WERI-Rb-1 (cell line): ENCODE data around the gene MAPK12.

Experiments
- DNase-seq: peaks from one replicate; pipeline ENCODE4 v3.0.0-alpha.2; 2020
- H3K27ac ChIP-seq: fragments of 250-450 bp; sonication (Bioruptor Pico); 2 replicates; pipeline ENCODE4 v1.5.1; 2020; ENCODE audit warnings: mild to moderate bottlenecking, moderate library complexity
- H3K27me3 ChIP-seq: fragments of 250-450 bp; sonication (Bioruptor Pico); 2 replicates; pipeline ENCODE4 v1.5.1; 2021; ENCODE audit warnings: mild to moderate bottlenecking, low read depth, moderate library complexity; ENCODE audit not compliant: insufficient read depth, severe bottlenecking
- H3K36me3 ChIP-seq: fragments of 250-450 bp; sonication (Bioruptor Pico); 2 replicates; pipeline ENCODE4 v1.5.1; 2020; ENCODE audit warnings: mild to moderate bottlenecking, moderate library complexity
- H3K4me3 ChIP-seq: 2 replicates; pipeline ENCODE4 v1.5.1; 2011; ENCODE audit warnings: low read depth, mild to moderate bottlenecking, control low read depth, low read length
- H3K9me3 ChIP-seq: fragments of 250-450 bp; sonication (Bioruptor Pico); 2 replicates; pipeline ENCODE4 v1.5.1; 2021; ENCODE audit warnings: mild to moderate bottlenecking, moderate library complexity; ENCODE audit not compliant: severe bottlenecking
- TF ChIP-seq, protein P1 (sequence below): IDR thresholded peaks from 2 replicates; pipeline ENCODE4 v1.5.1; 2011; ENCODE audit warnings: low read depth, mild to moderate bottlenecking, control low read depth, inconsistent platforms, low read length

The MAPK12 gene

GRCh38 chr22:50297510-50298265, 36.2 kb upstream of the MAPK12 start:
- no peak overlapping the region; the same call in 1 of the 2 replicates for H3K27ac ChIP-seq
- H3K9me3 ChIP-seq = no peaks in the 10 kb centered on the region
- TF ChIP-seq, protein P1, sequence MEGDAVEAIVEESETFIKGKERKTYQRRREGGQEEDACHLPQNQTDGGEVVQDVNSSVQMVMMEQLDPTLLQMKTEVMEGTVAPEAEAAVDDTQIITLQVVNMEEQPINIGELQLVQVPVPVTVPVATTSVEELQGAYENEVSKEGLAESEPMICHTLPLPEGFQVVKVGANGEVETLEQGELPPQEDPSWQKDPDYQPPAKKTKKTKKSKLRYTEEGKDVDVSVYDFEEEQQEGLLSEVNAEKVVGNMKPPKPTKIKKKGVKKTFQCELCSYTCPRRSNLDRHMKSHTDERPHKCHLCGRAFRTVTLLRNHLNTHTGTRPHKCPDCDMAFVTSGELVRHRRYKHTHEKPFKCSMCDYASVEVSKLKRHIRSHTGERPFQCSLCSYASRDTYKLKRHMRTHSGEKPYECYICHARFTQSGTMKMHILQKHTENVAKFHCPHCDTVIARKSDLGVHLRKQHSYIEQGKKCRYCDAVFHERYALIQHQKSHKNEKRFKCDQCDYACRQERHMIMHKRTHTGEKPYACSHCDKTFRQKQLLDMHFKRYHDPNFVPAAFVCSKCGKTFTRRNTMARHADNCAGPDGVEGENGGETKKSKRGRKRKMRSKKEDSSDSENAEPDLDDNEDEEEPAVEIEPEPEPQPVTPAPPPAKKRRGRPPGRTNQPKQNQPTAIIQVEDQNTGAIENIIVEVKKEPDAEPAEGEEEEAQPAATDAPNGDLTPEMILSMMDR = no peak
- no peak for DNase-seq
- H3K4me3 ChIP-seq = no peak overlapping the region
- no peaks in the 10 kb centered on the region for H3K27me3 ChIP-seq
- H3K36me3 ChIP-seq = peaks cover 47% of the 10 kb centered on the region

DNA sequence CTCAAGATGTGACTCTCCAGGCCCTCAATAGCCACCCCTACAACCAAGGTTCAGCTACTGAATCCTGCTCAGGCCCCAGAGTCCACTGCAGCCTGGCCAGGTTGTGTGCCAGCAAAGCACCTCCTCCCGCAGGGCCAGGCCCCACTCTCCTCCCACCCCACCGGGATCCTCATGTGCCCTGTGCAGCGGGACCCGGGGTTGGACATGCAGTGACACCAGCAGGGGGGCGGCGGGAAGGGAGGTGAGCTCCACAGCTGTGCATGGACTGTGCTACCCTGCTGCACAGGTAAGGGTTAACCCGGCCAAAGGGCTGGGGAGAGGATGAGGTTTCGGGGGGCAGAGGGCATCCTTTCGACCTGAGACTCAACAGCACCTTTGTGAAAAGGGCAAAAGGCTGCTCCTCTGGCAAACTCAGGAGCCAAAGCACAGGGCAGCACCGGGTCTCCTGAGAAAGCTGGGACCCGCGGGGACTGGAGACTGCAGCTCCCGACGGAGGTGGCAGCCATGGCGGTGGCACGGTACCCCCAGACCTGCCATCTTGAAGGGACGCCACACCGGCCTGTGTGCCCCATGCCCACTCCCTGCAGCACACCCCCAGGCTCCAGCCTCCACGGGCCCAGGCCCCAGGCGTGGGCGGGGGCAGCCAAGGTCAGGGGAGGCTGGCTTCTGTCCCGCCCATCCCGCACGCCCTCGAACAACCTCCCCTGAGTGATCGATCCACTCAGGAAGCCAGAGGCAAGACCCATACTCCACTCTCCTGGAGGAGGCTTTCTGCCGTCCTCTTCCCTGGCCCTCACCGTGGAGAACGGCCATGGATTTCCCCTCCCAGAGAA, 35.4 kb upstream of the MAPK12 start:
- Histone ChIP-seq H3K27ac (peak overlapping the region; percentile 24), H3K4me3 (no peak overlapping the region), H3K27me3 (no peaks in the 10 kb centered on the region), H3K9me3 (no peaks in the 10 kb centered on the region), H3K36me3 (peaks cover 42% of the 10 kb centered on the region)
- DNase-seq = peak; percentile 69
- TF ChIP-seq, protein P1 = no peak

GRCh38 chr22:50294319-50294656, 32.8 kb upstream of the MAPK12 start:
- TF ChIP-seq, protein P1 = no peak
- H3K9me3 ChIP-seq = no peaks in the 10 kb centered on the region
- no peak for DNase-seq
- no peak overlapping the region for H3K4me3 ChIP-seq
- no peaks in the 10 kb centered on the region for H3K27me3 ChIP-seq
- H3K27ac ChIP-seq = no peak overlapping the region
- H3K36me3 ChIP-seq = peaks cover 46% of the 10 kb centered on the region

- DNase-seq = no peak
- Histone ChIP-seq H3K27ac (no peak overlapping the region), H3K4me3 (no peak overlapping the region), H3K9me3 (no peaks in the 10 kb centered on the region), H3K27me3 (no peaks in the 10 kb centered on the region), H3K36me3 (peaks cover 50% of the 10 kb centered on the region)
- TF ChIP-seq, protein P1 = no peak
Observed at GRCh38 chr22:50293441-50294318, 32.2 kb upstream of the MAPK12 start.

- Histone ChIP-seq H3K27ac (no peak overlapping the region), H3K4me3 (no peak overlapping the region), H3K36me3 (peaks cover 57% of the 10 kb centered on the region), H3K9me3 (no peaks in the 10 kb centered on the region), H3K27me3 (no peaks in the 10 kb centered on the region)
- TF ChIP-seq, protein P1 = no peak
- no peak for DNase-seq
Observed at GRCh38 chr22:50292643-50293440, 31.4 kb upstream of the MAPK12 start.
